Fibroblast of gingiva (primary cell): Measurements from ENCODE around the gene CNOT11.
"Not testable (repeated sequence)": the region's sequence is repeated elsewhere in the genome, so short reads cannot be mapped to it uniquely, and the experiment has no call there.

Experiments used
- DNase-seq: peaks from one replicate; pipeline ENCODE4 v3.0.0-alpha.2; 2011; ENCODE audit warnings: low read depth

The CNOT11 gene

GRCh38 chr2:101252408-101253012 lies at the start of gene CNOT11:
Gene CNOT11 (plus strand): TSS chr2:101252886. CDS start chr2:101252965, 79 bp downstream.
- DNase-seq = peak; percentile 99

GRCh38 chr2:101204400-101205115 lies 48.1 kb upstream of the CNOT11 start:
- no peak for DNase-seq

- DNase-seq = peak; percentile 89
These were observed 46.9 kb upstream of the CNOT11 start for GRCh38 chr2:101205521-101206479.

- no peak for DNase-seq
These were observed 43.9 kb upstream of the CNOT11 start for GRCh38 chr2:101208830-101209229.

GRCh38 chr2:101219246-101219645 lies 33.4 kb upstream of the CNOT11 start:
- no peak for DNase-seq

GRCh38 chr2:101220091-101220490 lies 32.6 kb upstream of the CNOT11 start:
- not testable (repeated sequence) for DNase-seq

GRCh38 chr2:101223814-101224231 lies 28.9 kb upstream of the CNOT11 start:
- DNase-seq = peak; percentile 68

GRCh38 chr2:101230541-101231001 lies 22.1 kb upstream of the CNOT11 start:
- DNase-seq = no peak

GRCh38 chr2:101231240-101231639 lies 21.4 kb upstream of the CNOT11 start:
- no peak for DNase-seq

- no peak for DNase-seq
These were observed 20.6 kb upstream of the CNOT11 start for GRCh38 chr2:101231937-101232730.

GRCh38 chr2:101232770-101233169 lies 19.9 kb upstream of the CNOT11 start:
- no peak for DNase-seq

GRCh38 chr2:101234169-101234938 lies 18.3 kb upstream of the CNOT11 start:
- DNase-seq = no peak

GRCh38 chr2:101235956-101236355 lies 16.7 kb upstream of the CNOT11 start:
- not testable (repeated sequence) for DNase-seq

- DNase-seq = not testable (repeated sequence)
These were observed 14.7 kb upstream of the CNOT11 start for GRCh38 chr2:101237944-101238343.

GRCh38 chr2:101238930-101239759 lies 13.5 kb upstream of the CNOT11 start:
- DNase-seq = no peak

- DNase-seq = not testable (repeated sequence)
These were observed 12.9 kb upstream of the CNOT11 start for GRCh38 chr2:101239760-101240118.

GRCh38 chr2:101240694-101241093 lies 12.0 kb upstream of the CNOT11 start:
- not testable (repeated sequence) for DNase-seq

GRCh38 chr2:101241158-101241557 lies 11.5 kb upstream of the CNOT11 start:
- no peak for DNase-seq

GRCh38 chr2:101244373-101244772 lies 8.3 kb upstream of the CNOT11 start:
- DNase-seq = not testable (repeated sequence)

GRCh38 chr2:101244899-101245298 lies 7.8 kb upstream of the CNOT11 start:
- not testable (repeated sequence) for DNase-seq
